SK-N-SH (cell line): ENCODE measurements around the gene MTFMT. TPM values are rescaled to one million over a fixed set of nuclear protein-coding genes. Genes with fewer than 3 reads are reported as not detected.
"Not testable (repeated sequence)": the region's sequence is repeated elsewhere in the genome, so short reads cannot be mapped to it uniquely, and the experiment has no call there.

ENCODE experiments used
- CTCF ChIA-PET: fragments of 300-600, 350-600 bp; formaldehyde crosslinking; extraction: SDS; loops from one replicate; lab custom pipeline; 2021; lab: Yijun Ruan, JAX
- POLR2A ChIA-PET: fragments of 350-600 bp; sonication (Branson Sonifier 250); formaldehyde crosslinking; extraction: SDS; loops from one replicate; lab custom pipeline; 2020; ENCODE audit warnings: antibody characterized with exemption, inconsistent platforms; lab: Yijun Ruan, JAX
- DNase-seq: peaks from one replicate; pipeline ENCODE4 v3.0.0; 2012
- H2AFZ ChIP-seq: fragments of 200-600 bp; sonication (generic); 2 replicates; pipeline ENCODE4 v1.8.1; 2016; ENCODE audit warnings: antibody characterized with exemption, mild to moderate bottlenecking, low read depth
- H3F3A ChIP-seq: fragments of 200-600 bp; sonication (generic); replicated peaks from 2 replicates; pipeline ENCODE3; 2016; ENCODE audit warnings: antibody characterized with exemption, mild to moderate bottlenecking; ENCODE audit not compliant: insufficient read depth
- H3K27ac ChIP-seq, 2 experiments: fragments of 200-500 bp in 1 of 2; fragments of 200-600 bp in 1 of 2; sonication (Bioruptor generic) in 1 of 2; sonication (generic), shearing (Covaris generic) in 1 of 2; 2 replicates each; pipeline versions ENCODE4 v1.5.1 to v1.6.1; 2014 to 2016; ENCODE audit warnings: low read depth in 2 of 2, inconsistent platforms in 1 of 2, low read length in 1 of 2, mild to moderate bottlenecking in 1 of 2, mixed read lengths in 1 of 2
- H3K27me3 ChIP-seq: fragments of 200-600 bp; sonication (generic), shearing (Covaris generic); 2 replicates; pipeline ENCODE4 v1.6.1; 2016; ENCODE audit warnings: mixed run types; ENCODE audit not compliant: insufficient read depth
- H3K36me3 ChIP-seq, 2 experiments: fragments of 200-500 bp in 1 of 2; fragments of 200-600 bp in 1 of 2; sonication (Bioruptor generic) in 1 of 2; sonication (generic) in 1 of 2; replicated peaks in 1 of 2; 2 replicates each; pipeline versions ENCODE3 to v1.5.1; 2014 to 2016; ENCODE audit warnings: low read length in 1 of 2, mild to moderate bottlenecking in 1 of 2; ENCODE audit not compliant: insufficient read depth in 2 of 2, control insufficient read depth in 1 of 2
- H3K4me1 ChIP-seq, 2 experiments: fragments of 200-500 bp in 1 of 2; fragments of 200-600 bp in 1 of 2; sonication (Bioruptor generic) in 1 of 2; sonication (generic), shearing (Covaris generic) in 1 of 2; 2 replicates each; pipeline versions ENCODE4 v1.5.1 to v1.6.1; 2014 to 2016; ENCODE audit warnings: low read depth in 1 of 2, low read length in 1 of 2, mixed run types in 1 of 2; ENCODE audit not compliant: insufficient read depth in 2 of 2, control insufficient read depth in 1 of 2
- H3K4me2 ChIP-seq: fragments of 200-600 bp; sonication (generic), shearing (Covaris generic); 2 replicates; pipeline ENCODE4 v1.6.1; 2017; ENCODE audit warnings: mixed run types
- H3K4me3 ChIP-seq, 2 experiments: fragments of 200-500 bp in 1 of 2; fragments of 200-600 bp in 1 of 2; sonication (Bioruptor generic) in 1 of 2; sonication (generic), shearing (Covaris generic) in 1 of 2; 2 replicates each; pipeline versions ENCODE4 v1.5.1 to v1.8.1; 2014 to 2016; ENCODE audit warnings: low read depth in 2 of 2, inconsistent platforms in 1 of 2, low read length in 1 of 2, mild to moderate bottlenecking in 1 of 2, mixed read lengths in 1 of 2, moderate library complexity in 1 of 2
- H3K79me2 ChIP-seq: fragments of 200-600 bp; sonication (generic); 2 replicates; pipeline ENCODE4 v1.8.1; 2017; ENCODE audit warnings: mild to moderate bottlenecking; ENCODE audit not compliant: insufficient read depth
- H3K9ac ChIP-seq: fragments of 200-600 bp; sonication (generic); 2 replicates; pipeline ENCODE4 v1.6.1; 2017; ENCODE audit warnings: mixed run types
- H3K9me2 ChIP-seq: fragments of 200-600 bp; sonication (generic); 2 replicates; pipeline ENCODE4 v1.6.1; 2017; ENCODE audit warnings: mixed run types
- H3K9me3 ChIP-seq: fragments of 200-600 bp; sonication (generic); 2 replicates; pipeline ENCODE4 v1.6.1; 2017; ENCODE audit warnings: mixed run types, mild to moderate bottlenecking, moderate library complexity
- H4K20me1 ChIP-seq: fragments of 200-600 bp; sonication (generic); 2 replicates; pipeline ENCODE4 v1.6.1; 2017; ENCODE audit warnings: mild to moderate bottlenecking, mixed run types; ENCODE audit not compliant: insufficient read depth
- CTCF ChIP-seq: fragments of 200-600 bp; sonication (generic); IDR thresholded peaks from 2 replicates; pipeline ENCODE4 v1.6.1; 2017; ENCODE audit warnings: antibody characterized with exemption, mild to moderate bottlenecking, moderate library complexity
- ELF1 ChIP-seq: IDR thresholded peaks from 2 replicates; pipeline ENCODE4 v1.4.0; 2012
- JUND ChIP-seq: IDR thresholded peaks from 2 replicates; pipeline ENCODE4 v1.4.0; 2012
- MEF2A ChIP-seq: IDR thresholded peaks from 2 replicates; pipeline ENCODE4 v1.4.0; 2012; ENCODE audit warnings: low read depth, borderline replicate concordance
- REST ChIP-seq: IDR thresholded peaks from 2 replicates; pipeline ENCODE4 v1.6.1; 2012; ENCODE audit warnings: mild to moderate bottlenecking, low read depth, low read length, moderate library complexity
- RXRA ChIP-seq: IDR thresholded peaks from 2 replicates; pipeline ENCODE4 v1.4.0; 2012; ENCODE audit warnings: low read depth, mild to moderate bottlenecking, borderline replicate concordance
- WGBS: methylation state at CpG from one replicate; pipeline ENCODE4 v1.1.6; 2017; ENCODE audit warnings: low lambda C conversion rate; 5-methylcytosine and 5-hydroxymethylcytosine counted together
- polyA plus RNA-seq, 3 experiments: library from polyadenylated mRNA; depleted of rRNA; stranded (reverse); fragments of >200 nt; gene quantifications; 2 replicates each; pipeline ENCODE4 v1.2.3, GENCODE V29; 2012

The MTFMT gene
- polyA plus RNA-seq, 1 of the 3 experiments (the other 2 are of a cell fraction) = 12.1 TPM

GRCh38 chr15:65044724-65045481 is 15.5 kb upstream of the MTFMT start, which contains the start of gene SLC51B:
TSS of gene SLC51B (plus strand) at chr15:65045387. CDS start at chr15:65050005, 4,618 bp downstream.
- ChIA-PET CTCF (interaction anchor here (1.4 to 4.2 kb wide), 2 partner anchors 11 to 283 kb away, joined by 3 to 21 read pairs; no protein-coding TSS in a partner anchor), POLR2A (no interaction called here)
- Histone ChIP-seq H3K79me2 (no peaks in the 10 kb centered on the region), H3K9me2 (no peaks in the 10 kb centered on the region), H3K27ac (no peak within 1 kb of the TSS), H3K36me3 (no peaks in the 10 kb centered on the region), H4K20me1 (no peaks in the 10 kb centered on the region), H3K4me1 (peaks cover 0 to 12% of the 10 kb centered on the region in 2 experiments; a peak in 1 of 4 replicates), H2AFZ (0 out of 2 replicates have a peak within 1 kb of the TSS, but pooled peaks have one; percentile 35), H3K9ac (no peak within 1 kb of the TSS), H3F3A (no peaks in the 10 kb centered on the region), H3K27me3 (no peaks in the 10 kb centered on the region), H3K9me3 (no peaks in the 10 kb centered on the region)
- WGBS = 81% methylated on average over 7 of the region's 7 CpGs
- no peak for TF ChIP-seq RXRA
- TF ChIP-seq CTCF = no peak
- TF ChIP-seq REST = no peak
- no peak for TF ChIP-seq MEF2A
- no peak for TF ChIP-seq ELF1
- TF ChIP-seq JUND = no peak
- TF ChIP-seq, all 33 proteins: peak for 0
- no peak for DNase-seq
- H3K4me2 ChIP-seq = no peak within 1 kb of the TSS
- no peak within 1 kb of the TSS for H3K4me3 ChIP-seq

DNA sequence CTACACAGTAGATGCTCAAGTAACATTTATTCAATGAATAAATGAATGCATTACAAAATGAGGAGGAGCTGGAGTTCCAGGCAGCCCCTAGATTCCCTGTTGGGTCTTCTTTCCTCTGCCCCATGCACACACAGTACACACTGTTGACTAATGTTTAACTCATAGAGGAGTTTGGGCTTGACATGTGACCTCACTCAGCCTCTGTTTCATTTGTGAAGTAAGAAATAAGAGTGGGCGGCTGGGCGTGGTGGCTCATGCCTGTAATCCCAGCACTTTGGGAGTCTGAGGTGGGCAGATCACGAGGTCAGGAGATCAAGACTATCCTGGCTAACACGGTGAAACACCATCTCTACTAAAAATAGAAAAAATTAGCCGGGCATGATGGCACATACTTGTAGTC is 14.8 kb upstream of the MTFMT start:
- H3K79me2 ChIP-seq, H3K27ac ChIP-seq, H3F3A ChIP-seq, POLR2A ChIA-PET, H3K9me3 ChIP-seq, H3K36me3 ChIP-seq, H3K4me1 ChIP-seq, H4K20me1 ChIP-seq, H3K4me3 ChIP-seq, H3K9ac ChIP-seq, H3K4me2 ChIP-seq, H3K27me3 ChIP-seq, DNase-seq, H3K9me2 ChIP-seq: not testable (repeated sequence)
- 67% methylated on average over 5 of the region's 5 CpGs for WGBS
- H2AFZ ChIP-seq = 0 out of 2 replicates have a peak overlapping the region, but pooled peaks have one; percentile 35
- CTCF ChIA-PET = interaction anchor here (1.2 to 4.2 kb wide), 3 partner anchors 10 to 283 kb away, joined by 3 to 21 read pairs (median 5); no protein-coding TSS in a partner anchor
